Activated CD4-positive, alpha-beta T cell treated with anti-CD3 and anti-CD28 coated beads, Interleukin-2, amount 10 ng/mL, durations not matched to agents 7 days and 5 days (primary cell): ENCODE results near the gene PPAT. TPM values are rescaled to one million over a fixed set of nuclear protein-coding genes. Genes with fewer than 3 reads are reported as not detected.
"Not testable (repeated sequence)": the region's sequence is repeated elsewhere in the genome, so short reads cannot be mapped to it uniquely, and the experiment has no call there.

ENCODE experiments used
- CTCF ChIA-PET: fragments of 350-600 bp; sonication (Branson Sonifier 250); formaldehyde crosslinking; loops from one replicate; lab custom pipeline; 2021; ENCODE audit warnings: antibody characterized with exemption; lab: Charles Lee
- POLR2A ChIA-PET: fragments of 350-600 bp; sonication (Branson Sonifier 250); formaldehyde crosslinking; loops from one replicate; lab custom pipeline; 2021; ENCODE audit warnings: antibody characterized with exemption; lab: Charles Lee
- DNase-seq: peaks from one replicate; pipeline ENCODE4 v3.0.0-alpha.2; 2020
- H3K27ac Mint-ChIP-seq: one replicate; pipeline ENCODE4 v1.8.0; 2021; ENCODE audit warnings: mild to moderate bottlenecking, moderate library complexity, mixed read lengths
- H3K27me3 Mint-ChIP-seq: one replicate; pipeline ENCODE4 v1.8.0; 2021; ENCODE audit warnings: mixed read lengths
- H3K36me3 Mint-ChIP-seq: one replicate; pipeline ENCODE4 v1.8.0; 2021; ENCODE audit warnings: low read depth, mixed read lengths
- H3K4me1 Mint-ChIP-seq: one replicate; pipeline ENCODE4 v1.8.0; 2021; ENCODE audit warnings: mixed read lengths
- H3K4me3 Mint-ChIP-seq: one replicate; pipeline ENCODE4 v1.8.0; 2021; ENCODE audit warnings: mild to moderate bottlenecking, moderate library complexity, mixed read lengths
- H3K9me3 Mint-ChIP-seq: one replicate; pipeline ENCODE4 v1.8.0; 2021; ENCODE audit warnings: mixed read lengths
- total RNA-seq, 2 experiments: library from RNA; stranded (reverse); gene quantifications; one replicate each; pipeline ENCODE4 v1.2.3, GENCODE V29; 2021

The PPAT gene
- total RNA-seq, result 10 to 100 TPM; 24.3 to 24.7 TPM

DNA sequence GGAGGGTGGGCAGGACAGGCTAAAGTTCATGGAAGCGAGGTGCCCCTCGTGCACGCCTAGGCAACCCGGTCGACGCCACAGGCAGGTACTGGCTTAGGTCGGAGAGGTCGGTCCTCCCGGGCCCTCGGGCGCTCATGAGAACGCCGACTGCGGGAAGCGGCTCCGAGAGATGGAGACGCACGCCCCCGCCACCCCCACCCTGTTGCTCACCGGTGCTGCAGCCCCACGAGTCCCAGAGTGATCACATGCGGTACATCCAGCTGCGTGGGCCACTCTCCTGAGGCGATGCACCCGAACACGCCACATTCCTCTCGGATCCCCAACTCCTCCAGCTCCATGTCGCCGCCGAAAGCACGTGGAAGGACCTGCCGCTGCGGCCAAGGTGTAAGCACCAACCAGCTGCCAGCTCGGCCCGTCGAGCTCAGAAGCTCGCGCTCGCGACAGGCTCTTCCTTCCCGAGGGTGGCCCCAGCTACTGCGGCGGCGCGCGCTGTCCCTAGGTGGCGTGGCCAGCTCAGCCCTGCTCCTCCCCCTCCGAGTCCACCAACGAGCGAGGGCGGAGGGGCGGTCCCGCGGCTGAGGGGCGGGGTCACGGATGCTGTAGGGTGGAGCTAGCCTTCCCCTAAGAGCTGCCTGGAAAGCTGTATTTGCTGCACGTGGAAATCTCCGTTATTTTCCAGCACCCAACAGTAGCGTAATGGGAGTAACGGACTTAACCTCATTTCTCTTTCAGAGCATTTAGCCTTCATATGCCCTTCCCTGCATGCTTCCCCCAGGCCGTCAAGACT, at the start of gene PPAT:
Gene PPAT (minus strand): TSS at position 476 of the 787 bp plus-strand sequence. CDS start 138 bp downstream, at position 338.
- Mint-ChIP-seq H3K4me1 (peaks cover 48% of the 10 kb centered on the region), H3K4me3 (peak within 1 kb of the TSS; percentile 86), H3K9me3 (no peaks in the 10 kb centered on the region), H3K27me3 (no peaks in the 10 kb centered on the region), H3K27ac (peak within 1 kb of the TSS; percentile 93), H3K36me3 (peaks cover 11% of the 10 kb centered on the region)
- CTCF ChIA-PET, result interaction anchor here (0.6 to 5.7 kb wide), 17 partner anchors 11 to 542 kb away, joined by 3 to 19 read pairs (median 4); partner anchors contain the start of genes CEP135, NOA1 and POLR2B
- DNase-seq, result peak; percentile 98
- POLR2A ChIA-PET, result interaction anchor here (0.7 to 1.7 kb wide), 5 partner anchors 31 to 1017 kb away, joined by 3 to 8 read pairs (median 6); partner anchors contain the start of genes AASDH and SRP72

DNA sequence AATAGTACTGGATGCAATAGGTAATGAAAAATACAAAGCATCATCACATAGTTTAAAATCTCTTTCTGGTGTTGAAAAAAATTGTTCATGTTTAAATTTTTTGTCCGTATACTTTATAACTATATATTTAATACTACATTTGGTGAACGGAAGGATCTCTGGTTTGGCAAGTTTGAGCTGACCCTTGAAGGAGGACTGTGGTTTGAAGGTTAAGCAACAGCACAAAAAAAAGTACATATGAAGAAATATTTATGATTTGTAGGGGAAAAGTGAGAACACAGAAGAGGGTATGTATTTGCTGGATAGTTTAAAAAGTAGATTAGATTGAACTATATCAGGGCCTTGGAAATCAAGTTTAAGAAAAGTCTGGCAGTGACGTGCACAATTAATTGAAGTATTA, 45.3 kb upstream of the PPAT start:
- no peak for DNase-seq
- H3K27me3 Mint-ChIP-seq, result no peaks in the 10 kb centered on the region
- peaks cover 1% of the 10 kb centered on the region for H3K4me1 Mint-ChIP-seq
- no peak overlapping the region for H3K27ac Mint-ChIP-seq
- peaks cover 51% of the 10 kb centered on the region for H3K36me3 Mint-ChIP-seq
- no peak overlapping the region for H3K4me3 Mint-ChIP-seq
- CTCF ChIA-PET, result interaction anchor here (1.3 kb wide), 1 partner anchor 9 kb away, joined by 3 read pairs; no protein-coding TSS in a partner anchor
- POLR2A ChIA-PET, result interaction anchor here (0.7 kb wide), 1 partner anchor 20 kb away, joined by 3 read pairs; no protein-coding TSS in a partner anchor
- no peaks in the 10 kb centered on the region for H3K9me3 Mint-ChIP-seq

DNA sequence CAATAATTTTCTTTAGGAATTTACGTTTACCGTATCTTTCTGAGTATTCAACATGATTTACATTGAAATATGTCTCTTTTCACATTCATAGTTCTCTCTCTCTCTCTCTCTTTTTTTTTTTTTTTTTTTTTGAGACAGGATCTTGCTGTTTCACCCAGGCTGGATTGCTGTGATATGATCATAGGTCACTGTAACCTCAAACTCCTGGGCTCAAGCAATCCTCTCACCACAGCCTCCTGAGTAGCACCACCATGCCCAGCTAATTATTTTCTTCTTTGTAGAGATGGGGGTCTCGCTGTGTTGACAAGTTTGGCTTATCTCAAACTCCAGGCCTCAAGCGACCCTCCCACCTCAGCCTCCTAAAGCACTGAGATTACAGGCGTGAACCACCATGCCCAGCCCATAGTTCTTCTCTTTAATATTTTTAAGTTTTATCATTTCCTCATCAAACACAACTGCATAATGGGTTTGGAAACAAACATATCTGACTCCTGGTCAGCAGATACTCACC, 41.8 kb upstream of the PPAT start:
- no peak for DNase-seq
- H3K9me3 Mint-ChIP-seq, result no peaks in the 10 kb centered on the region
- peaks cover 2% of the 10 kb centered on the region for H3K4me1 Mint-ChIP-seq
- ChIA-PET CTCF (interaction anchor here (0.6 kb wide), 1 partner anchor 451 kb away, joined by 3 read pairs; no protein-coding TSS in a partner anchor), POLR2A (no interaction called here)
- H3K4me3 Mint-ChIP-seq, result no peak overlapping the region
- H3K36me3 Mint-ChIP-seq, result peaks cover 54% of the 10 kb centered on the region
- H3K27me3 Mint-ChIP-seq, result no peaks in the 10 kb centered on the region
- no peak overlapping the region for H3K27ac Mint-ChIP-seq

DNA sequence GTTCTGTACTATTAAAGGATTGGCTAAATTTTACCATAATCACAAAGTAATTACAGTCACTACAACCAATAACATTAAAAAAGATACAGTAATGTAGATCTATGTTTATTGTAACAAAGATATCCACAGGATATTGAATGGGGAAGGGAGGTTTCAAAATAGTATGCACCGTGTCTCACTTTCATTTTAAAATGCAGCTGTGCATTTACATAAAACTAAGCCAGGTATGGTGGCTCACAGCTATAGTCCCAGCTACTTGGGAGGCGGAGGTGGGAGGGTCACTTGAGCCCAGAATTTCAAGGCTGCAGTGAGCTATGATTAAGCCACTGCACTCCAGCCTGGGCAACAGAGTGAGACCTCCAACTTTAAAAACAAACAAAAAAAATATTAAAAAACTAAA, 40.5 kb upstream of the PPAT start:
- Mint-ChIP-seq H3K27me3 (no peaks in the 10 kb centered on the region), H3K4me3 (no peak overlapping the region), H3K4me1 (peaks cover 8% of the 10 kb centered on the region), H3K27ac (no peak overlapping the region), H3K36me3 (peaks cover 63% of the 10 kb centered on the region), H3K9me3 (no peaks in the 10 kb centered on the region)
- no peak for DNase-seq
- POLR2A ChIA-PET, result no interaction called here
- CTCF ChIA-PET, result no interaction called here

DNA sequence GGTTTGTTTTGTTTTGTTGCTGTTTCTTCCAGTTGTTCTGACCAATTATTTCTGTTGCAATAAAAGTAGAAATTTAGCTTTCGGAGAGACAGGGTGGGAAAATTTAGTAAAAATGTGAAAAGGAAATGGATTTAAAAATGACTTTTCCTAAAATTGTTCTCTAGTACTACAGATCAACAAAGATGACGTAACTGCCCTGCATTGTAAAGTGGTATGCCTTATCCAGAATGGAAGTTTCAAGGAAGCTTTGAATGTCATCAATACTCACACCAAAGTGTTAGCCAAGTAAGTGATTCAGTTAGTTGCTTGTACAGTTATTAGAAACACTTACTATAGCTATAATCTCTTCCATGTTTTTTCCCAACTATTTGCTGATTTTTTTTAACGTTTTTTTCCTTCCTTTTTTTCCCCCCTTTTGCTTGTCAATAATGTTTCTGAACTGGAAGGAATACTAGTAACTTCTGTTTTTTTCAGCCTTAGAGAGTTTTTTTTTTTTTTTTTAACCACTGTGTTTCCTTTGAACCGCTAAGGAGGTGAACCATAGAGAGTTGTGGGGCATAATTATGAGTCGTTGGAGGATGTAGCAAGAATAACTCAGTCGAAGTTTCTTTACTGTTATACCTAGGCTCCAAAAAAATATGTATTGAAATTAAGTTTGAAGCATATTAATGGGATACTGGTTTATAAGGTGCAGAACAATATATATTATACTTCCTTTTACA, 34.2 kb upstream of the PPAT start:
- Mint-ChIP-seq H3K4me1 (peaks cover 45% of the 10 kb centered on the region), H3K9me3 (no peaks in the 10 kb centered on the region), H3K27ac (peak overlapping the region; percentile 84), H3K4me3 (peak overlapping the region; percentile 97), H3K27me3 (no peaks in the 10 kb centered on the region), H3K36me3 (peaks cover 52% of the 10 kb centered on the region)
- CTCF ChIA-PET, result interaction anchor here (0.6 to 1.5 kb wide), 3 partner anchors 32 to 367 kb away, joined by 3 to 5 read pairs (median 4); partner anchors contain the start of gene PAICS
- POLR2A ChIA-PET, result interaction anchor here (0.6 kb wide), 1 partner anchor 150 kb away, joined by 5 read pairs; no protein-coding TSS in a partner anchor
- DNase-seq, result peak; percentile 9

DNA sequence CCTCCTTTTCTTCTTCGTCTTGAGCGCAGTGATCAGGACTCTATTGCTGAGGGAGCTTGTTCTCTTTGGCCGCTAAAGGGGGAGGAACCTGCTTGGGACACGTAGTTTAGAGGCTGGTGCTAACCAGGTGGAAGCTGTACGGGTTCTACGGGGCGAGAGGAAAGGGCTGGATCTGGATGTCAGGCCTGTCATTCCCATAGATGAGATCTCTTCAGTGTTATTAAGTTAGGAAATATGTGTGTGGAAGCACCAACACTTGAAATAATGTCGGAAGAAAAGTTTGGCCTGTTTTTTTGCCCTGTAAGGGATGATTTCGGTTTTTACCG, 32.6 kb upstream of the PPAT start:
- peaks cover 49% of the 10 kb centered on the region for H3K4me1 Mint-ChIP-seq
- CTCF ChIA-PET, result interaction anchor here (0.9 to 1.5 kb wide), 3 partner anchors 33 to 369 kb away, joined by 3 to 5 read pairs (median 3); partner anchors contain the start of gene PPAT
- DNase-seq, result no peak

DNA sequence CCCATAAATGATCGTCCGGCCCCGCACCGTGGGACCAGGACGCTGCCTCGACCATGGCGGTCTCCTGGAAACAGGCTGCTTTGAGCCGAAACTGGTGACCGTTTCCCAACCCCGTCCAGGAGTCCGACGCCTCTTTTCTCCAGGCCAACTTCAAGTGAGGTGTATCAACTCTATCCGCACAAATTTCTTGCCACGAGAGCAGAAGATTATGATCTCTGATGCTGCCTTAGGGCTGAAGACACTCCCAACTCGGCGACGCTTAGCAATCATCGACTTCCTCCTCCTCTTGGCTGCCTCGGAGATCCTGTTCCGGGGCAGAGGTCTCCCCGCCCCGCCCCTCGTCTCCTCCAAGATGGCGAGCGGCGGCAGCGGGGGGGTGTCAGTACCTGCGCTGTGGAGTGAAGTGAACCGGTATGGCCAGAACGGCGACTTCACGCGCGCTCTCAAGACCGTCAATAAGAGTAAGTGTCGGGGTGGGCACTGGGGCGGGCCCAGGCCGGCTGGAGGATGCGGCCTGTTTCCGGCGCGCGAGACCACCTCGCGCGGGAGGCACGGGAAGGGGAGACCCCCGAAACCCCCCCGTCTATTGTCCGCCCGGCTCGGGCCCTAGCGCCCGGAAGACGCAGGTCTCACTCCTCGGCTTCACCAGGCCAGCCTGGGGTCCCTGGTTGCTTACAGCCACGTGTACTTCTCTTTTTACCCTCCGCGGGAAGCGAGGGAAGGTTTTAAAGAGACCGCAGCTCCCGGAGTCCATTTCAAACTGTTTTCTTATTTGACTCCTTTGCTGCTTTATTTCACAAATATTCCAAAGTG, 32.1 kb upstream of the PPAT start, which contains the start of gene SRP72:
Gene SRP72 (plus strand): TSS at position 334 of the 813 bp plus-strand sequence. CDS start 19 bp downstream, at position 353.
- POLR2A ChIA-PET, result interaction anchor here (0.6 to 1.2 kb wide), 2 partner anchors 32 to 63 kb away, joined by 3 to 6 read pairs; partner anchors contain the start of genes PAICS and PPAT
- CTCF ChIA-PET, result interaction anchor here (0.6 to 1.4 kb wide), 4 partner anchors 32 to 519 kb away, joined by 3 to 4 read pairs (median 4); partner anchors contain the start of genes CEP135, PAICS and PPAT
- Mint-ChIP-seq H3K9me3 (no peaks in the 10 kb centered on the region), H3K36me3 (peaks cover 40% of the 10 kb centered on the region), H3K27me3 (no peaks in the 10 kb centered on the region), H3K27ac (peak within 1 kb of the TSS; percentile 98), H3K4me3 (peak within 1 kb of the TSS; percentile 97), H3K4me1 (peaks cover 49% of the 10 kb centered on the region)
- peak; percentile 94 for DNase-seq

More for the DNA sequence above, 32.6 kb upstream of the PPAT start:
- POLR2A ChIA-PET, result interaction anchor here (0.5 to 1.2 kb wide), 3 partner anchors 32 to 1117 kb away, joined by 3 to 6 read pairs (median 3); partner anchors contain the start of genes PAICS and PPAT
- H3K4me3 Mint-ChIP-seq, result peak overlapping the region; percentile 97
- peak overlapping the region; percentile 98 for H3K27ac Mint-ChIP-seq
- H3K36me3 Mint-ChIP-seq, result peaks cover 42% of the 10 kb centered on the region
- H3K9me3 Mint-ChIP-seq, result no peaks in the 10 kb centered on the region
- H3K27me3 Mint-ChIP-seq, result no peaks in the 10 kb centered on the region

DNA sequence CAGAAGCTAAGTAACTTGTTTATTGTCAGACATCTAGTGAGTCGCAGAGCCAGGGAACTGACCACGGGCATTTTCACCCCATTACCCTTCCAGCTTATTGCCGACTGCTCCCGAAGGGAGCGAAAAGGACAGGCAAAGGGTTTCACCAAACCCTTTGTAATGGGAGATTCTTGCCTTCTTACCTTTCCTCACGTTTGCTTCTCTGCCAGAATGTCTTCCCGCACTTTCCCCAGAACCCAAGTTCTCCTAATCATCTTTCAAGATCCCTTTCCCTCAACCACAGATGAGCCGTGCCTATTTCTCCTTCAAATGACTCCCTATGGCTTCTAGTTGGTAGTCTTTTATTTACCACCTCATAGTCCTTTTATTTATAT, 31.5 kb upstream of the PPAT start:
- H3K27me3 Mint-ChIP-seq, result no peaks in the 10 kb centered on the region
- ChIA-PET CTCF (interaction anchor here (0.6 to 1.4 kb wide), 4 partner anchors 27 to 518 kb away, joined by 3 to 4 read pairs (median 4); partner anchors contain the start of genes CEP135, PAICS and PPAT), POLR2A (interaction anchor here (1.0 kb wide), 1 partner anchor 31 kb away, joined by 3 read pairs; the partner anchor contains the start of gene PAICS)
- H3K9me3 Mint-ChIP-seq, result no peaks in the 10 kb centered on the region
- H3K4me1 Mint-ChIP-seq, result peaks cover 54% of the 10 kb centered on the region
- DNase-seq, result peak; percentile 10
- peak overlapping the region; percentile 97 for H3K4me3 Mint-ChIP-seq
- peak overlapping the region; percentile 98 for H3K27ac Mint-ChIP-seq
- peaks cover 43% of the 10 kb centered on the region for H3K36me3 Mint-ChIP-seq

DNA sequence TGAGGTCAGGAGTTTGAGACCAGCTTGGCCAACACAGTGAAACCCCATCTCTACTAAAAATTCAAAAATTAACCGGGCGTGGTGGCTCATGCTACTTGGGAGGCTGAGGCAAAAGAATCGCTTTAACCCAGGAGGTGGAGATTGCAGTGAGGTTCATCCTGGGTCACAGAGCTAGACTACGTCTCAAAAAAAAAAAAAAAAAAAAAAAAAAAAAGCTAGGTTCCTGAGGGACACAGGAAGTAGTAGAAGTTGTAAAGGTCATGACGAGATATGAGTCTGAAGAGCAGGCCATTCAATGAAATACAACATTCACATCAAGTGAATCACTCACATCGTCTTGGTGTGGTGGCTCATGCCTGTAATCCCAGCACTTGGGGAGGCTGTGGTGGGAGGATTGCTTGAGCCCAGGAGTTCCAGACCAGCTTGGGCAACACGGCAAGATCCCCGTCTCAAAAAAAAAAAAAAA, 30.9 kb upstream of the PPAT start:
- peaks cover 49% of the 10 kb centered on the region for H3K4me1 Mint-ChIP-seq
- POLR2A ChIA-PET, result interaction anchor here (1.0 kb wide), 1 partner anchor 30 kb away, joined by 3 read pairs; the partner anchor contains the start of gene PAICS

DNA sequence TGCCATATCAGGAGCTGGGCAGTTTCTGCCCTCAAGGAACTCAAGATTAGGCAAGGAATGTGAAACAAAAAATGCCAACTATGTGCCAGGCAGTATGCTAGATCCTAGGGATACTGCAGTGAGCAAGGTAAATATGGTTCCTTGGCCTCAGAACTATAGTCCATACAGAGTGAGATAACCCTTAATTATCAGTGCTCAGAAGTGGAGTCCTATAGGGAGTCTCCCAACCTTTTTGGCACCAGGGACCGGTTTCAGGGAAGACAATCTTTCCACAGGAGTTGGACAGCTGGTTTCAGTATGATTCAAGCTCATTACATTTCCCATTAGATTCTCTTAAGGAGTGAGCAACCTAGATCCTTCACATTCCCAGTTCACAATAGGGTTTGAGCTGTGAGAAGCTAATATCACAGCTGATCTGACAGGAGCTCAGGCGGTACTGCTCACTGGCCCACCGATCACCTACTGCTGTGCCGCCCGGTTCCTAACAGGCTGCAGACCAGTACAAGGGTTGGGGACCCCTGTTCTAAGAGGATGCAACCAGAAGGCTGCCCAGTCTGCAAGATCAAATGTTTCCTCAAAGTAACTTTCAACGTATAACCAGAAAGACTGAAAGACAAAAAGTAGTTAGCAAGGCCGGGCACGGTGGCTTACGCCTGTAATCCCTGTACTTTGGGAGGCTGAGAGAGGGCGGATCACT, 30.3 kb upstream of the PPAT start:
- Mint-ChIP-seq H3K9me3 (no peaks in the 10 kb centered on the region), H3K4me1 (peaks cover 49% of the 10 kb centered on the region), H3K27me3 (no peaks in the 10 kb centered on the region), H3K36me3 (peaks cover 36% of the 10 kb centered on the region), H3K4me3 (peak overlapping the region; percentile 97), H3K27ac (peak overlapping the region; percentile 98)
- ChIA-PET CTCF (interaction anchor here (0.6 to 1.4 kb wide), 5 partner anchors 8 to 958 kb away, joined by 3 to 4 read pairs (median 4); partner anchors contain the start of genes PAICS and PPAT), POLR2A (interaction anchor here (1.0 kb wide), 1 partner anchor 30 kb away, joined by 3 read pairs; the partner anchor contains the start of gene PAICS)
- DNase-seq, result no peak

More for the DNA sequence above, 30.9 kb upstream of the PPAT start:
- CTCF ChIA-PET, result interaction anchor here (0.6 to 1.4 kb wide), 6 partner anchors 9 to 958 kb away, joined by 3 to 4 read pairs (median 4); partner anchors contain the start of genes CEP135, PAICS and PPAT
- Mint-ChIP-seq H3K36me3 (peaks cover 40% of the 10 kb centered on the region), H3K4me3 (peak overlapping the region; percentile 97), H3K27ac (peak overlapping the region; percentile 98)
- DNase-seq, result peak; percentile 10
- H3K9me3 Mint-ChIP-seq, H3K27me3 Mint-ChIP-seq: not testable (repeated sequence)
